ENCODE data around the gene PNRC1. TPM values are rescaled to one million over a fixed set of nuclear protein-coding genes. Genes with fewer than 3 reads are reported as not detected.
"Not testable (repeated sequence)": the region's sequence is repeated elsewhere in the genome, so short reads cannot be mapped to it uniquely, and the experiment has no call there.

Gene PNRC1
- total RNA-seq, 1 donor from 2014 or later: 121 TPM

GRCh38 chr6:89081423-89082322 lies 1.1 kb downstream of the PNRC1 start:
- intact Hi-C loops (cut with DNase I): loop anchor here (5.0 kb wide), 1 partner anchor 66 kb away; the partner anchor contains the start of gene PM20D2
- ATAC-seq (ENCODE audit: poor library complexity) (peak; percentile 82), DNase-seq (peak; percentile 100)

DNA sequence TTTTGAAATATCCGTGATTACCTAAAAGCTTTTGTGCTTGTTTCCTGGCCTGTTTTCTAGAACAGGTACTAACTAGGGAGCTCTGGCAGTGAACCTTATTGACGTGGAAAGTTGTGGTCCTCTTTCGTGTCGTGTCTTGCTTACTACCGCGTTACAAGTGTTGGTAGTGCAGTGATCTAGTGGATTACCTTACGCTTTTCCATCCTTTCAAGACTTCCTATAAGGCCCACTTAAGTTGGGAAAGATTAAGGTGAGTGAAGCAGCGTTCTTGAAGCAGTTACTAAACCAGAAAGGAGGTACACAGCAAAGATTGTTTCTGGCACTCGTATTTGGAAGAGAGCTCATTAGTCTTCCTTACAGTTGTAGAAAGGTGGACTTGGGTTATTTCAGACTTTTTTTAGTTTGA lies 1.9 kb downstream of the PNRC1 start:
- intact Hi-C loops (cut with DNase I): loop anchor here (5.0 kb wide), 1 partner anchor 65 kb away; the partner anchor contains the start of gene PM20D2
- no peak for ATAC-seq (ENCODE audit: poor library complexity)
- DNase-seq: no peak

DNA sequence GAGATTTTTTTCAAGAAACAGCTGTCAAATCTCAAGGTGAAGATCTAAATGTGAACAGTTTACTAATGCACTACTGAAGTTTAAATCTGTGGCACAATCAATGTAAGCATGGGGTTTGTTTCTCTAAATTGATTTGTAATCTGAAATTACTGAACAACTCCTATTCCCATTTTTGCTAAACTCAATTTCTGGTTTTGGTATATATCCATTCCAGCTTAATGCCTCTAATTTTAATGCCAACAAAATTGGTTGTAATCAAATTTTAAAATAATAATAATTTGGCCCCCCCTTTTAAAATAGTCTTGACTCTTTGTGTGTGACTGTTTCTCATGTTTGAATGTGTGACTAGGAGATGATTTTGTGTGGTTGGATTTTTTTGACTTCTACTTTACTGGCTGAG lies 4.0 kb downstream of the PNRC1 start:
- ATAC-seq (ENCODE audit: poor library complexity) (no peak), DNase-seq (no peak)
- intact Hi-C loops (cut with DNase I): loop anchor here (5.0 kb wide), 1 partner anchor 63 kb away; the partner anchor contains the start of gene PM20D2

DNA sequence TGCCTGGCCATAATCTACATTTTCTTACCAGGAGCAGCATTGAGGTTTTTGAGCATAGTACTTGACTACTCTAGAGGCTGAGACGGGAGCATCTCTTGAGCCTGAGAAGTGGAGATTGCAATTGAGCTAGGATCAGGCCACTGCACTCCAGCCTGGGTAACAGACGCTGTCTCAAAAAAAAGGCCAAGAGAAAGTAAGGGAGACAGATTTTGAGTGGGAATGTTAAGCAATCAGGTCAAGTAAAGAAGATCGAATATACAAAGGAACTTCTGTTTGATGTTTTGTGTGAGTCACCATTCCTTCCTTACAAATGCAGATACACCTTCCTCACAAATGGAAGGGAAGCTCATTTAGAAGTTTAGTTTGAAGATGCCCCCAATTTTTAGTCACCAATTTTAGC lies 4.4 kb downstream of the PNRC1 start:
- intact Hi-C loops (cut with DNase I): loop anchor here (5.0 kb wide), 1 partner anchor 62 kb away; the partner anchor contains the start of gene PM20D2
- no peak for DNase-seq
- ATAC-seq (ENCODE audit: poor library complexity): no peak

GRCh38 chr6:89085409-89086205 lies 5.1 kb downstream of the PNRC1 start:
- no peak for DNase-seq
- intact Hi-C loops (cut with DNase I): no loop called here
- no peak for ATAC-seq (ENCODE audit: poor library complexity)

DNA sequence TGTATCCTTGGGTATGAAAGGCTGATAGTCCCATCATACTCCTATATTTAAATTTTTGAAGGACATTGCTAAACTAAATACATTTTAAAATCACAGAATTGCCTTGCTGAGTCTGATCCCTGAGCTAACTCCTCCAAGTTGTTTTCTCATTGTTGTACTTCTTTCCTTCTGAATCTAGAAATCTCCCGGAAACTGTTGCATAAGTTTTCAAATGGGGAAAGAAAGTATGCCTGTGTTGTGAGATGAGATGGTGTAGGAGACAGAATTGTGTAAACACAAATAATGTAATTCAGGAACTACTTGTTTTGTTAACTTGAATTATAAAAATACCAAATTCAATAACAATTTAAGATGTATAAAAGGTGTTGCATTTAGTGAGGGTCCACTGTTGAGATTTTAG lies 7.3 kb downstream of the PNRC1 start:
- no peak for ATAC-seq (ENCODE audit: poor library complexity)
- intact Hi-C loops (cut with DNase I): no loop called here

GRCh38 chr6:89098461-89098860 lies 17.9 kb downstream of the PNRC1 start:
- intact Hi-C loops (cut with DNase I): no loop called here
- DNase-seq: no peak

More for the DNA sequence above, 7.3 kb downstream of the PNRC1 start:
- no peak for DNase-seq

DNA sequence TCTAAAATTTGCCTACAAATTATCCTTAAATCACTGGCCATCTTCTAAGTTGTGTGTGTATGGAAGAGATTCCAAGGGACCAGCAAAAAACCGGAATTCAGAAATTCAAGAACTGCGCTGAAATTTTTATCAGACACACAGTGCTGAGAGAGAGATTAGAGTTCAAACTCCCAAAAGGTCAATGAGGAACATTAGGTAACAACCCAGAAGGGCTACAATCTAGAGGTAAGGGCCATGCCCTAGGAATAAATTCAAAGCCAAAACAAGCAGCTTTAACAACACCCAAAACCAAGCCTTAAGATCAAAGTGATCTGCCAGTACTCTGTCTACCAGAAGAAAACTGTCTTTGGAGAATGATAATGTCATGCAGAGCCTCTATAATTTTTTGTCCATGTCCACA lies 19.6 kb downstream of the PNRC1 start:
- ATAC-seq (ENCODE audit: poor library complexity) (no peak), DNase-seq (no peak)
- intact Hi-C loops (cut with DNase I): no loop called here

More at GRCh38 chr6:89098461-89098860, 17.9 kb downstream of the PNRC1 start:
- no peak for ATAC-seq (ENCODE audit: poor library complexity)

- DNase-seq (no peak), ATAC-seq (ENCODE audit: poor library complexity) (no peak)
- intact Hi-C loops (cut with DNase I): loop anchor here (10.0 kb wide), 1 partner anchor 125 kb away; no protein-coding TSS in a partner anchor
Observed at GRCh38 chr6:89110284-89110683, 29.7 kb downstream of the PNRC1 start.

- ATAC-seq (ENCODE audit: poor library complexity): no peak
- intact Hi-C loops (cut with DNase I): loop anchor here (10.0 kb wide), 1 partner anchor 127 kb away; no protein-coding TSS in a partner anchor
- no peak for DNase-seq
Observed at GRCh38 chr6:89111933-89112332, 31.4 kb downstream of the PNRC1 start.

DNA sequence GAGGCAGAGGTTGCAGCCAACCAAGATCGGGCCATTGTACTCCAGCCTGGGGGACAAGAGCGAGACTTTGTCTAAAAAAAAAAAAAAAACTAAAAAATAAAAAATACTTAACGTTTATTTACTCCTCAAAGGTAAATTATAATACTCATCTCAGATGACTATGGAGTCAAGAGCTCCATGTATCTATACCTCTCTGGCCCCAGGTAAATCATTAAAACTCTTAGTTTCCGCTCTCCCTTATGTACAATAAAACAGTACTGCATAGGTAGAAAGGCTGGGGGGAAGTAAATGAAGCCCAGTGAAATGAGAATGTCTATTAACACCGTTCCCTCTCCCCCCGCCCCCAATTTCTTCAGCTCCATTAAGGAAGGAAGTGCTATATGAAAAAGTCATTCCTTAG lies 36.2 kb downstream of the PNRC1 start:
- intact Hi-C loops (cut with DNase I): loop anchor here (10.0 kb wide), 1 partner anchor 132 kb away; no protein-coding TSS in a partner anchor
- no peak for DNase-seq
- ATAC-seq (ENCODE audit: poor library complexity): no peak

DNA sequence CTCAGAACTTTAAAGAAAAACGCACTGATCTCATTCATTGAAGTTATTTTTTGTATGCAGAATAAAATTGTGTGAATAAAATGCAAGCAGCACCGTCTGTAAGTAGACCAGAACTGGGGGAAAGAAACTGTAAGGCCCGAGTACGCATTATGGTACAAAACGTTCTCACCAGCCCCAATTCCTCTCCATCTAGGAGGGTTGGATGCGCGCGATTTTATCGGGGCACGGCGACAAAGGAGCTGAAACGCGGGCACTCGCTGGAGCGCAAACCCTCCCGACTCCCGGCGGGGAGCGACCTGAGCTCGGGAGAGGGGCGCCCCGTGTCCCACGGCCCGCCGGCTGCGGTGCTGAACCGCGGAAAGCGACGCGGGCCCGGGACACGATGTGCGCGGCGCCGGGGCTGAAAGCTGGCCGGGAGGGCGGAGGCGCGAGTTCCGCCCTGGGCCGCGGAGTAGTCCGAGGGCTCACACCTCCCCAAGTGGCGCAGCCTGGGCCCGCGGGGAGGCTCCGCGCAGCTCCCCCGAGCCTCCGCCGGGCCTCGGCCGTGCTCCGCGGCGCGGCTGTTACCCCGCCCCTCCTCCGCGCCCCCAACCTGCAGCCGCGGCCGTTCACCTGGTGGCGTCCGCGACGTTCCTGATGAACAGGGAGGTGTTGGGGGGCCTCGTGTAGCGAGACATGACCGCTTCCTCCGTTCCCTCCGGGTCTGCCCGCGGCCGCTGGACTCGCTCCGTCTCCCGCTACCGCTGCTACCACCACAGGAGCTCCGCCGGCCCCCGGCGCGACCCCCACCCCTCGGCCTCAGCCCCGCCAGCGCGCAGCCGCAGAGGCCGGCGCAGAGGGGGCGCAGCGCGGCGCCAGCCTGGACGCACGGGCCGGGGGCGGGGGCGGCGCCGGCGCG lies 36.9 kb downstream of the PNRC1 start, which contains the start of gene SRSF12:
Gene SRSF12, minus strand, starts transcription at position 861 of the 898 bp plus-strand sequence. Its CDS starts 184 bp downstream, at position 677.
- ATAC-seq (ENCODE audit: poor library complexity) (peak; percentile 90), DNase-seq (peak; percentile 66)
- intact Hi-C loops (cut with DNase I): loop anchor here (10.0 kb wide), 1 partner anchor 133 kb away; no protein-coding TSS in a partner anchor

GRCh38 chr6:89118931-89119330 lies 38.4 kb downstream of the PNRC1 start:
- intact Hi-C loops (cut with DNase I): loop anchor here (10.0 kb wide), 1 partner anchor 134 kb away; no protein-coding TSS in a partner anchor
- no peak for DNase-seq
- no peak for ATAC-seq (ENCODE audit: poor library complexity)

DNA sequence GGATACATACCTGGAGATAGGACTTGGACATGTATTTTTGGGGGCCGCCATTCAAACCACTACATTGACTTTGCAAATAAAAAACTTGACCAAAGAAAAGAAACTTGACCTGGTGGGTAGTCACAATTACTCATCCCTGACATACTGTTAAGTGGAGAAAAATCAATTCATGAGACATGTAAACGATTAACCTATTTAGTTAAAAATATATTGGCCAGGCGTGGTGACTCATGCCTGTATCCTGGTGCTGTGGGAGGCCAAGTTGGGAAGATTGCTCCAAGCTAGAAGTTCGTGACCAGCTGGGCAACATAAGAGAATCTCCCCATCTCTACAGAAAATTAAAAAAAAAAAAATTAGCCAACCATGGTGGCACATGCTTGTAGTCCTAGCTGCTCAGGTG lies 39.8 kb downstream of the PNRC1 start:
- intact Hi-C loops (cut with DNase I): no loop called here
- ATAC-seq (ENCODE audit: poor library complexity) (no peak), DNase-seq (no peak)

GRCh38 chr6:89121934-89122333 lies 41.4 kb downstream of the PNRC1 start:
- DNase-seq (no peak), ATAC-seq (ENCODE audit: poor library complexity) (no peak)
- intact Hi-C loops (cut with DNase I): loop anchor here (2.0 kb wide), 1 partner anchor 121 kb away; no protein-coding TSS in a partner anchor

DNA sequence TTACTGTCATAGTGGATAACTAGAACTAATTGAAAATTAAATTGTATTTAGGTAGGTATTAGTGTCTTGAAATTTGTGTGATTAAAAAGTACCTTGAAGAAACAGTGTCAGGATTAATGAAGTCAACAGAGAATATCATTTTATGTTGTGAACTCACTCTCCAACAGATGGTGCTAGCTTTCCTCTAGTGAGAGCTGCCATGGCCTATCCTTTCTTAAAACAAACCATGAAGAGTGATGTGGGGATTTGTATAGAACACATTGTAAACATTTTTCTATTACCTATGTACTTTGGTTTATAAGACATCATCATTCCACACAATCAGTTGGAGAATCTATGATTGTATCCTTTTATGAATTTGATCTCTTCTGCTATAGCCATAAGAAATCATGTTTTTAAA lies 42.1 kb downstream of the PNRC1 start:
- intact Hi-C loops (cut with DNase I): loop anchor here (2.0 kb wide), 1 partner anchor 120 kb away; no protein-coding TSS in a partner anchor
- no peak for DNase-seq
- peak; percentile 66 for ATAC-seq (ENCODE audit: poor library complexity)

GRCh38 chr6:89128256-89128671 lies 47.7 kb downstream of the PNRC1 start:
- DNase-seq; ATAC-seq (ENCODE audit: poor library complexity); intact Hi-C loops (cut with DNase I): not testable (repeated sequence)

DNA sequence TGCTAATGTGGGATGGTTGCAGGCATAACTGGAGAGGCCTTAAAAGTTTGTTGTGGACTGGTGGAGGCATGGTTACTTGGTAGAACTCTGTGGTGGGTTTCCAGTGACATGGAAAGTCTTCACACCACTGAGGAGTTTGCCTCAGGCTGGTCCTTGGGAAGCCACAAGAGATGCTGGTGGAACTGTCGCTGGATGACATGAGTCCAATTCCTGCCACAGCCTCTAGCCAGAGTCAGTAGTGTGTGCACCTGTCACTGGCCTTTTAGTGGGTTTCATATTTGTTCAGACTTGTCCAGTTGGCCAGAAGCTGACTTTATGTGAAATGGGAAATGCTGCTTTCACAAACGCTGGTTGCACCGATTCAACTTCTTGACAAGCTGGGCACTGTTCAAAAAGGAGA lies 51.0 kb downstream of the PNRC1 start:
- ATAC-seq (ENCODE audit: poor library complexity): no peak
- intact Hi-C loops (cut with DNase I): no loop called here
- DNase-seq: no peak
